ENCODE results near the gene TSPAN8. TPM values are rescaled to one million over a fixed set of nuclear protein-coding genes. Genes with fewer than 3 reads are reported as not detected.
"Not testable (repeated sequence)": the region's sequence is repeated elsewhere in the genome, so short reads cannot be mapped to it uniquely, and the experiment has no call there.

Gene TSPAN8
- total and polyA plus RNA-seq, 2 donors = 8.2 to 10.2 TPM

DNA sequence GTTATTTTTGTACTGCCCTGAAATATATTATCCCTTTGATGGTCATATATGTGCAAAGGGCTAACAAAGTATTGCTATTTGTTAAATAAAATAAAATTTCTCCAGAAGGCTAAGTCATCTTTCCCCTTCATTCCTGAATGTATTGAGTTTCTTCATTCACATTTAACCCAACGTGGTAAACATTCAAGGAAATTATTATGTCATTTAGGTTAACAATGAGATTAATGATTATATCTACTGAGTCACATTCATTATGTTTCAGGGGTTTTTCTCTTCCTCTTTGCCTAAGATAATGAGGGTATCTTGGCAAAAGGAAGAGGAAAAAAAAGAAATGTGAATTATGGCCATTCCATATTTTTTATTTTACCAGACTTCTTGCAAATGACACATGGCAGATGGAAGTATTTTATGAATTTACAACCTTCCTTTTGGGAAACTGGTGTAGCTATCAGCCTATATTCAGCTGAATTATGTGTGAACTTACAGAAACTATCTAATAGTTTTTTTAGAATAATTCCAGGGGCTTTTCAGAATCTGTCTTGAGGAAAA, 27.2 kb downstream of the TSPAN8 start:
- Histone ChIP-seq H3K4me1 (ENCODE audit: insufficient read depth) (no peaks in the 10 kb centered on the region), H3K27ac (ENCODE audit: low read depth) (no peak overlapping the region), H3K4me3 (ENCODE audit: low read depth, low read length) (no peak overlapping the region), H3K36me3 (ENCODE audit: insufficient read depth) (no peaks in the 10 kb centered on the region)
- no peak for DNase-seq (ENCODE audit: extremely low spot score)
- 14% methylated on average over 1 of the region's 1 CpG for WGBS

DNA sequence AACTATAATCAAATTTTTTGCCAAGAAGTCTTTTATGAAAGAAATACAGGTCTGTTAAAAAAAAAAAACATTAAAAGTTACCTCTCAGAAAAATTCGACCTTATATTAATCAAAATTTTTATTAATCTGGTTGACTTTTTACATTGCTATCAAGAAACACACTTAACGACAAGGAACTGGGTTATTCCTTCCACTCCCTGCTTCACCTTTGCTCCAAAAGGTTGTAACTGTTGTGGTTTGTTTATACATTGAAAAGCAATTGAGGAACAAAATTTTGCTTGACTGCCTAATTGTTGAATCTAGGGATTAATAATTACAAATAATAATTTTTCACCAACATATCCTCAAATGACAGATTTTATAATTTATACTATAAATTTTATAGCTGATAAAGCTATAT, 28.4 kb downstream of the TSPAN8 start:
- Histone ChIP-seq H3K27ac (ENCODE audit: low read depth) (no peak overlapping the region), H3K4me1 (ENCODE audit: insufficient read depth) (no peaks in the 10 kb centered on the region), H3K36me3 (ENCODE audit: insufficient read depth) (no peaks in the 10 kb centered on the region), H3K4me3 (ENCODE audit: low read depth, low read length) (no peak overlapping the region)
- 71% methylated on average over 2 of the region's 2 CpGs for WGBS
- no peak for DNase-seq (ENCODE audit: extremely low spot score)

DNA sequence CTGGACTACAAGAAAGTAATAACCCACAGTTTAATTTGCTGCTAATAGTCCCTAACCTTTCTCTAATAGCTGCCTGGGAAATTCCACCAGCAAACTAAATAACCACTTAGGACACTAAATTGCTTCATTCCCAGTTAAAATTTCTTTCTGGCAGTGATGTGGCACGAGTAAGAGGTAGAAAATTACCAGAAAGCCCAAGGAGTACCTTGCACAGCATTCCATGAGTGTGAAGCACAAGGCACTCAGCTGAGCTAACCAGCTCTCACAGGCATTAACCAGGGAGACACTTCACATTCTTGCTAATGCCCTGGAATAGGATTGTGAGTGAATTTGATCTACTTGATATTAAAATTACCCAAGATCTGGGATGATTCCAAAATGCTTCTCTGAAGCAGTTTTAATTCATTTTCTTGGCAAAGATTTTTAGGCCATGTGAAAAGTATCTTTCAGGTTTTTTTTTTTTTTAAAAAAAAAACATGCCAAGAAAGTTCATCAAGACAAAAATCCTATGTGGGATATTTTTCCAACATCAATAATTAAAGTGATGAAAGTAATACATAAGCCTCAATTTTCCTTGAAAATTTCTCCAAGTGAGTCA, 29.5 kb downstream of the TSPAN8 start:
- WGBS = 34% methylated on average over 1 of the region's 1 CpG
- Histone ChIP-seq H3K27ac (ENCODE audit: low read depth) (no peak overlapping the region), H3K4me3 (ENCODE audit: low read depth, low read length) (no peak overlapping the region), H3K36me3 (ENCODE audit: insufficient read depth) (no peaks in the 10 kb centered on the region), H3K4me1 (ENCODE audit: insufficient read depth) (no peaks in the 10 kb centered on the region)
- DNase-seq (ENCODE audit: extremely low spot score) = no peak

DNA sequence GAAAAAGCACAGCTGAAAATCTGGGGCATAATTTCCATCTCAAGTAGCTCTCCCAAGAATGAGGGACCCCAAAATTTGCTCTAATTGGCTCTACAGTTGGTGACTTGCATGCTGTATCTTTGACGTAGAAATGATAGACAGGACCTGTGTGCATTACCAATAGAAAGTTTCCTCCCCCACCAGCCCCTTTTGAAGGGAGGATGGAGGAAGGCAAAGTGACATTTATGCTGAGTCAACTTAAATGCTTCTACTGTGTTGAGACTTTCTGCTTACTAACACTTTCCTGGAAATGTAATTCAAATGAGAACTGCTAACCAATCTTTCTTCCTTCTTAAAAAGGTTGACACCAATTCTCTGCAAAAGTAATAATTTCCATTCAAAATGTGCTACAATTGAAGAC, 31.9 kb downstream of the TSPAN8 start:
- no peak for DNase-seq (ENCODE audit: extremely low spot score)
- H3K4me1 ChIP-seq (ENCODE audit: insufficient read depth) = no peaks in the 10 kb centered on the region
- no peak overlapping the region for H3K4me3 ChIP-seq (ENCODE audit: low read depth, low read length)
- H3K27ac ChIP-seq (ENCODE audit: low read depth) = no peak overlapping the region
- 74% methylated on average over 1 of the region's 1 CpG for WGBS
- no peaks in the 10 kb centered on the region for H3K36me3 ChIP-seq (ENCODE audit: insufficient read depth)

DNA sequence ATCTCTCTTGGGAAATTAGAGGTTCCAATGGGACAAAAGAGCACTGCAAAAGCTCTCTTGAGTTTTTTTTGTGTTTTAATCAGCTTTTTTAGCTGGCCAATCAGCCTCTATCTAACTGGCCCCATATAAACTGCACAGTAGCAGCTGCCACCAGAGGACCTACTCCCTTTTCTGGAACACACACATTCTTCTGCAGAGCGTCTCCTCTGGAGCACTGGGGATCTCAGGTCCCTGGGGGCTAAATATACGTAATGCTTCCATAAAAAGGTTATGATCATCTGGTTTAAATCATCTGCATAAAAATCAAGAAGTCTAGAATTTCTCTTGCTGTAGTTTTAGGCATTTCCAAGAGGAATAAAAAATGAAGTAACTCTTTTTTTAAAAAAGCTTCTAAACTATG, 32.3 kb downstream of the TSPAN8 start:
- Histone ChIP-seq H3K27ac (ENCODE audit: low read depth) (no peak overlapping the region), H3K36me3 (ENCODE audit: insufficient read depth) (no peaks in the 10 kb centered on the region), H3K4me3 (ENCODE audit: low read depth, low read length) (no peak overlapping the region), H3K4me1 (ENCODE audit: insufficient read depth) (no peaks in the 10 kb centered on the region)
- 20% methylated on average over 2 of the region's 2 CpGs for WGBS
- DNase-seq (ENCODE audit: extremely low spot score) = no peak

DNA sequence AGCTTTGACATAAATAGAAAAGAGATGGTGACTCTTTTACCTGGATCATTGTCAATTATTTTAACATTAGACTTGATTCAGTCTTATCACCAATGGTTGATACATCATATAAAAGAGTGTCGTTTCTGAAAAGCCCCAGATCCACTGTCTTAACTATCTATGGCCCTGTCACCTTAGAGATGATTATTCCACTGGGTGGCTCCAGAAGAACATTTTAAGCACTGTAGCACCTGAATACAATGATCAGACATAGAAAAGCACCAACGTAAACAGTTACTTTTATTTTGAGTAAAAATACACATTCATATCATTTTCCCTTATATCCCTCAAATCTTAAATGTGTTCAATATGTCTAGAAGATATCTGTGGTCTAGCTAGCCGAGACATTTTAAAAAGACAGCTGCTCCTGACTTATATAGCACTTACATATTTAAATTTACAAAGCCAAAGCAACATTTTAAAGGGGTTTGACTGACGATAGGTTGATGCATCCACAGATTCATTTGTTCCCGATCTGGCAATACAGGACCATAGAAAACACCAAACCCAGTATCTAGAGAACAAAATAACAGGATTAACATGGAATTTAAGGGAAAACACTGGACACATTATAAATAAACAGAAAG, 32.9 kb downstream of the TSPAN8 start:
- WGBS = 51% methylated on average over 5 of the region's 5 CpGs
- H3K4me3 ChIP-seq (ENCODE audit: low read depth, low read length) = no peak overlapping the region
- no peak for DNase-seq (ENCODE audit: extremely low spot score)
- H3K4me1 ChIP-seq (ENCODE audit: insufficient read depth) = no peaks in the 10 kb centered on the region
- H3K27ac ChIP-seq (ENCODE audit: low read depth) = no peak overlapping the region
- no peaks in the 10 kb centered on the region for H3K36me3 ChIP-seq (ENCODE audit: insufficient read depth)

DNA sequence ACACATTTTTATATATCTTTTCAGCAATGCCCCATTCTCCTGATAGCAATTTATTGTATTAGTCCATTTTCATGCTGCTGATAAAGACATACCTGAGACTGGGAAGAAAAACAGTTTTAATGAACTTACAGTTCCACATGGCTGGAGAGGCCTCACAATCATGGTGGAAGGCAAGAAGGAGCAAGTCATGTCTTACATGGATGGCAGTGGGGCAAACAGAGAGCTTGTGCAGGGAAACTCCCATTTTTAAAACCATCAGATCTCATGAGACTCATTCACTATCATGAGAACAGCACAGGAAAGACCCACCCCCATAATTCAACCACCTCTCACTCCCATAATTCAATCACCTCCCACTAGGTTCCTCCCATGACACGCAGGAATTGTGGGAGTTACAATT, 44.7 kb downstream of the TSPAN8 start:
- not testable (repeated sequence) for H3K4me1 ChIP-seq (ENCODE audit: insufficient read depth); H3K4me3 ChIP-seq (ENCODE audit: low read depth, low read length); H3K36me3 ChIP-seq (ENCODE audit: insufficient read depth); H3K27ac ChIP-seq (ENCODE audit: low read depth); DNase-seq (ENCODE audit: extremely low spot score)
- 61% methylated on average over 1 of the region's 1 CpG for WGBS

DNA sequence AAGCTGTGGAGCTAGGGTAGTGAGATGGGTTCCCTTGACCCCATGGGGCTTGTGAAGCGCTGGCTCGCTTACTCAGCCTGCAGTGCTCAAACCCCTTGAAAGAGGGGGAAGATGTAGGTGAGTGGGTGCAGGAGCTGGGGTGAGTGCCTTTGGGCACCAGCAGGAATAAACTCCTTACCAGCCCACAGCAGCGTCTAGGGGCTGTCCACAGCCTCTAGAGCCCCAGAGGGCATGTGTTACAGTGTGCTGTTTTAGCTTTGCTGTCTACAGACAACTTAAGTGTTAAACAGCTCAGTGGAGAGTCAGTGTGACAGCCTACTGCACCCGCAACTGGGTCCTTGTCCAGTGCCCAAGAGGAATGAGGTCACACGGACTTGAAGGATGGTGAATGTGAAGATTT, 48.0 kb downstream of the TSPAN8 start:
- H3K36me3 ChIP-seq (ENCODE audit: insufficient read depth) = no peaks in the 10 kb centered on the region
- no peaks in the 10 kb centered on the region for H3K4me1 ChIP-seq (ENCODE audit: insufficient read depth)
- whole genome bisulfite sequencing = 89% methylated on average over 5 of the region's 5 CpGs
- H3K4me3 ChIP-seq (ENCODE audit: low read depth, low read length) = no peak overlapping the region
- DNase-seq (ENCODE audit: extremely low spot score) = no peak
- H3K27ac ChIP-seq (ENCODE audit: low read depth) = no peak overlapping the region

DNA sequence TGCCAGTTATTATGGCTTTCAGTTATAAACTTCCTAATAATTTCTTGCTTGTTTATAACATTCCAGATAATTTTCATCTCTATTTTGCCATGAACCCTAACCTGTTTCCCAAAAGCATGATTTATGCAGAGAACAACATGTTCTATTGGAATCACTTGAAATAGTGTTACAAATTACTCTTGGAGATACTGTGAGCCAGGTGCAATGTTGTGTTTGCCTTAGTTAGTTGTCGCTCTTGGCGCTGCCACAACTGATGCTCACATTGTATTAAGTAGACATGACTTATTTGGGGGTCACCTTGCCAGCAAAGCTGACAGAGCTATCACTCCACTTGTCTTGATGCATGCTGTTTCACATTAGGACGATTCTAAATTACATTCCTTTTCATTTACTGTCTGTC, 49.4 kb downstream of the TSPAN8 start:
- DNase-seq (ENCODE audit: extremely low spot score) = no peak
- Histone ChIP-seq H3K27ac (ENCODE audit: low read depth) (no peak overlapping the region), H3K4me1 (ENCODE audit: insufficient read depth) (no peaks in the 10 kb centered on the region), H3K4me3 (ENCODE audit: low read depth, low read length) (no peak overlapping the region), H3K36me3 (ENCODE audit: insufficient read depth) (no peaks in the 10 kb centered on the region)
- WGBS = 79% methylated on average over 3 of the region's 3 CpGs

DNA sequence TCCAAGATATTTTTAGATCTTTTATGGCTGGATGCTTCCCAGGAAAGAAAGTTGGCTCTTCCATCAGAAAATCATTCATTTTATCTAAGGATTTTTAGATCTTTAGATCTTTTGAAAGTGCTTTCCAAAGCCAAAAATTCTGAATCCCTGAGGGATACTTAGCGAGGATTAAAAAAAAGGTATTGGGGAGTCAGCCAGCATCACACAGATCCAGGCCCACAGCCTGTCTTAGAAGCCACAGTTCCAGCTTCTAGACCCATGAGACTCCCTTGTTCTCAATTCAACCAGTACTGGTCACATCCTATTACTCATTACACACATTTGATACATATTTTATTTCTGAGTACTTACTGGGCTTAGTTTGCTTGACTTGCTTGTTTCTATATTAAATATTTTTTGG, 49.9 kb downstream of the TSPAN8 start:
- DNase-seq (ENCODE audit: extremely low spot score) = no peak
- Histone ChIP-seq H3K36me3 (ENCODE audit: insufficient read depth) (no peaks in the 10 kb centered on the region), H3K4me1 (ENCODE audit: insufficient read depth) (no peaks in the 10 kb centered on the region), H3K27ac (ENCODE audit: low read depth) (no peak overlapping the region), H3K4me3 (ENCODE audit: low read depth, low read length) (no peak overlapping the region)
- 38% methylated on average over 1 of the region's 1 CpG for WGBS

DNA sequence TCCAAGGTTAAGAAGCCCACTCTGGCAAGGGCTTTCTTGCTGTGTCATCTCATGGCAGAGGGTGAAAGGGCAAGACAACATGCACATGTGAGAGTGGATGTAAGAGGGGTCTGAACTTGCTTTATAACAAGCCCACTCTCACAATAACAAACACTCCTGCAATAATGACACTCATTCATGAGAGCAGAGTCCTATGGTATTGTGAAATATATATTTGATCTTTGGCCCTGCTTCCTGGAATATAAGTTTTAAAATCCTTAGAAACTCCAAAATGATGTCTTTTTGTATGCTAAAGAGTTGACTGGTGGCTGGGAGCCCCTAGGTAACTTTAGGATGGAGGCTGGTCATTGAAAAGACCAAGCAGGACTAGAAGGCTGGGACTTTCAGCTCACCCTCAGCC, 51.8 kb downstream of the TSPAN8 start:
- Histone ChIP-seq H3K27ac (ENCODE audit: low read depth) (no peak overlapping the region), H3K4me1 (ENCODE audit: insufficient read depth) (no peaks in the 10 kb centered on the region), H3K4me3 (ENCODE audit: low read depth, low read length) (no peak overlapping the region), H3K36me3 (ENCODE audit: insufficient read depth) (no peaks in the 10 kb centered on the region)
- no peak for DNase-seq (ENCODE audit: extremely low spot score)

DNA sequence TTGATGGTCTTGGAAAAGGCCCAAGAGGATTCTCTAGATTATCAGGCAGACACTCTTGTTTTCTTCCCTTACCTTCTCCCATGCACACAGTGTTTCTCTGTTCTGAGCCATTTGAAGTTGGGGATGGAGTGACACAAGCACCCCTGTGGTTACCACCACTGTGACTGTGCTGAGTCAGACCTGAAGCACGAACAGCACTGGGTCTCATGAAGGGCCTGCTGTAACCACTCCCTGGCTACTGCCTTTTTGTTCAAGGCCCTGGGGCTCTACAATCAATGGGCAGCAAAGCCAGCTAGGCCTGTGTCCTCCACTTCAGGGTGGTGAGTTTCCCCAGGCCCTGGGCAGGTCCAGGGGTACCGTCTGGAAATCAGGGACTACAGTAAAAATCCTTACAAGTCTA, 65.5 kb downstream of the TSPAN8 start:
- no peak overlapping the region for H3K27ac ChIP-seq (ENCODE audit: low read depth)
- no peak overlapping the region for H3K4me3 ChIP-seq (ENCODE audit: low read depth, low read length)
- no peak for DNase-seq (ENCODE audit: extremely low spot score)
- no peaks in the 10 kb centered on the region for H3K4me1 ChIP-seq (ENCODE audit: insufficient read depth)
- 37% methylated on average over 2 of the region's 2 CpGs for WGBS
- H3K36me3 ChIP-seq (ENCODE audit: insufficient read depth) = no peaks in the 10 kb centered on the region

DNA sequence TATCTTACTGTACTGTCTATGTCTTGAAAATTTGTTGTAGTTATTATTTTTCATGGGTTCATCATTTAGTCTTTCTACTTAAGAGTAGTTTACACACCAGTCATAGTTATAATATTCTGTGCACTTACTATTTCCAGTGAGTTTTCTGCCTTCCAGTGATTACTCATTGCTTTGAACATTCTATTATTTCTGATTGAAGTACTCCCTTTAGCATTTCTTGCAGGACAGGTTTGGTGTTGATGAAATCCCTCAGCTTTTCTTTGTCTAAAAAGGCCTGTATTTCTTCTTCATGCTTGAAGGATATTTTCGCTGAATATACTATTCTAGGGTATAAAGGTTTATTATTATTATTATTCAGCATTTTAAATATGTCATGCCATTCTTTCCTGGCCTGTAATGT, 66.8 kb downstream of the TSPAN8 start:
- H3K36me3 ChIP-seq (ENCODE audit: insufficient read depth) = no peaks in the 10 kb centered on the region
- no peak for DNase-seq (ENCODE audit: extremely low spot score)
- WGBS = 65% methylated on average over 1 of the region's 1 CpG

DNA sequence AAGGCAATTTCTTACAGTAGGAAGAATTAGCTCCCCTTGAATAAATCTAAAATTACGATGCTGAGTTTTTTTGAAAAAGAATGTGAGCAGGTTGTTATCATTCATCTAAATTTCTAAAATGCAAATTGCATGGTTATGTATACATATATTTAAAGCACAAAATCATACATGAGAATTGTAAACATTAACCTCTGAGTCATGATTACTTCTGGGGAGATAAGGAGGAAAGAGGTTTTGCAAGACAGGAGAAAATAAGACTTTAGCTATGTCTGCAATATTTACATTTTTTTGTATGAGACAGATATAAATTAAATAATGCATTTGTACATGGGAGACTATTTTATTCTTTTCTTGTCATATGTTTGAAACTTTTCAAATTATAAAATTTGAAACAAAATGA, 72.2 kb downstream of the TSPAN8 start:
- Histone ChIP-seq H3K36me3 (ENCODE audit: insufficient read depth) (no peaks in the 10 kb centered on the region), H3K27ac (ENCODE audit: low read depth) (no peak overlapping the region), H3K4me1 (ENCODE audit: insufficient read depth) (no peaks in the 10 kb centered on the region), H3K4me3 (ENCODE audit: low read depth, low read length) (no peak overlapping the region)
- 70% methylated on average over 1 of the region's 1 CpG for WGBS
- no peak for DNase-seq (ENCODE audit: extremely low spot score)

More for the DNA sequence above, 66.8 kb downstream of the TSPAN8 start:
- Histone ChIP-seq H3K4me3 (ENCODE audit: low read depth, low read length) (no peak overlapping the region), H3K4me1 (ENCODE audit: insufficient read depth) (no peaks in the 10 kb centered on the region), H3K27ac (ENCODE audit: low read depth) (no peak overlapping the region)
